ENCODE results near the gene MED23.
A peak's percentile ranks its signal among the peaks of the same experiment; 100 is the strongest.

MED23 gene

GRCh38 chr6:131627724-131628682 lies at the start of gene MED23:
Gene MED23 (minus strand): TSS chr6:131628242. CDS start chr6:131628049, 193 bp downstream.
- Histone ChIP-seq H3K4me3 (ENCODE audit: low read depth in 1 of 2, low read length in 2 of 2) (peak within 1 kb of the TSS; percentile 87 to 92), H3K27me3 (ENCODE audit: control insufficient read depth in 1 of 2, insufficient read depth in 2 of 2, low read length in 2 of 2) (no peaks in the 10 kb centered on the region)

GRCh38 chr6:131673184-131673583 lies 45.1 kb upstream of the MED23 start:
- no peaks in the 10 kb centered on the region for H3K4me1 ChIP-seq (ENCODE audit: insufficient read depth, low read length)
- H3K9me3 ChIP-seq (ENCODE audit: low read length): no peaks in the 10 kb centered on the region
- H3K27ac ChIP-seq (ENCODE audit: low read depth, low read length): no peak overlapping the region
- H3K27me3 ChIP-seq (ENCODE audit: control insufficient read depth in 1 of 2, insufficient read depth in 2 of 2, low read length in 2 of 2): no peaks in the 10 kb centered on the region
- H3K4me3 ChIP-seq (ENCODE audit: low read depth in 1 of 2, low read length in 2 of 2): no peak overlapping the region
- H3K9ac ChIP-seq (ENCODE audit: low read length): no peak overlapping the region
- H3K36me3 ChIP-seq (ENCODE audit: insufficient read depth, low read length): no peaks in the 10 kb centered on the region

More at GRCh38 chr6:131627724-131628682, at the start of gene MED23:
- Histone ChIP-seq H3K27ac (ENCODE audit: low read depth, low read length) (peak within 1 kb of the TSS; percentile 70), H3K4me1 (ENCODE audit: insufficient read depth, low read length) (peaks cover 21% of the 10 kb centered on the region), H3K9ac (ENCODE audit: low read length) (peak within 1 kb of the TSS; percentile 58), H3K36me3 (ENCODE audit: insufficient read depth, low read length) (peaks cover 19% of the 10 kb centered on the region), H3K9me3 (ENCODE audit: low read length) (no peaks in the 10 kb centered on the region)

GRCh38 chr6:131669891-131670290 lies 41.8 kb upstream of the MED23 start:
- Histone ChIP-seq H3K27me3 (ENCODE audit: control insufficient read depth in 1 of 2, insufficient read depth in 2 of 2, low read length in 2 of 2) (no peaks in the 10 kb centered on the region), H3K9ac (ENCODE audit: low read length) (no peak overlapping the region), H3K27ac (ENCODE audit: low read depth, low read length) (no peak overlapping the region), H3K4me3 (ENCODE audit: low read depth in 1 of 2, low read length in 2 of 2) (no peak overlapping the region), H3K9me3 (ENCODE audit: low read length) (no peaks in the 10 kb centered on the region), H3K4me1 (ENCODE audit: insufficient read depth, low read length) (no peaks in the 10 kb centered on the region), H3K36me3 (ENCODE audit: insufficient read depth, low read length) (no peaks in the 10 kb centered on the region)

- Histone ChIP-seq H3K27ac (ENCODE audit: low read depth, low read length) (no peak overlapping the region), H3K27me3 (ENCODE audit: control insufficient read depth in 1 of 2, insufficient read depth in 2 of 2, low read length in 2 of 2) (no peaks in the 10 kb centered on the region)
Observed at GRCh38 chr6:131663578-131664165, 35.6 kb upstream of the MED23 start.

GRCh38 chr6:131660195-131660594 lies 32.2 kb upstream of the MED23 start:
- H3K9me3 ChIP-seq (ENCODE audit: low read length): no peaks in the 10 kb centered on the region
- H3K27ac ChIP-seq (ENCODE audit: low read depth, low read length): no peak overlapping the region
- no peak overlapping the region for H3K4me3 ChIP-seq (ENCODE audit: low read depth in 1 of 2, low read length in 2 of 2)
- no peaks in the 10 kb centered on the region for H3K4me1 ChIP-seq (ENCODE audit: insufficient read depth, low read length)
- no peaks in the 10 kb centered on the region for H3K27me3 ChIP-seq (ENCODE audit: control insufficient read depth in 1 of 2, insufficient read depth in 2 of 2, low read length in 2 of 2)
- no peaks in the 10 kb centered on the region for H3K36me3 ChIP-seq (ENCODE audit: insufficient read depth, low read length)
- no peak overlapping the region for H3K9ac ChIP-seq (ENCODE audit: low read length)

More at GRCh38 chr6:131663578-131664165, 35.6 kb upstream of the MED23 start:
- Histone ChIP-seq H3K4me3 (ENCODE audit: low read depth in 1 of 2, low read length in 2 of 2) (no peak overlapping the region), H3K36me3 (ENCODE audit: insufficient read depth, low read length) (no peaks in the 10 kb centered on the region), H3K4me1 (ENCODE audit: insufficient read depth, low read length) (no peaks in the 10 kb centered on the region), H3K9me3 (ENCODE audit: low read length) (no peaks in the 10 kb centered on the region), H3K9ac (ENCODE audit: low read length) (no peak overlapping the region)

- Histone ChIP-seq H3K4me1 (ENCODE audit: insufficient read depth, low read length) (no peaks in the 10 kb centered on the region), H3K9me3 (ENCODE audit: low read length) (no peaks in the 10 kb centered on the region), H3K27ac (ENCODE audit: low read depth, low read length) (no peak overlapping the region), H3K9ac (ENCODE audit: low read length) (no peak overlapping the region), H3K27me3 (ENCODE audit: control insufficient read depth in 1 of 2, insufficient read depth in 2 of 2, low read length in 2 of 2) (no peaks in the 10 kb centered on the region), H3K4me3 (ENCODE audit: low read depth in 1 of 2, low read length in 2 of 2) (no peak overlapping the region), H3K36me3 (ENCODE audit: insufficient read depth, low read length) (no peaks in the 10 kb centered on the region)
Observed at GRCh38 chr6:131658287-131658686, 30.2 kb upstream of the MED23 start.

- Histone ChIP-seq H3K4me3 (ENCODE audit: low read depth in 1 of 2, low read length in 2 of 2) (no peak overlapping the region), H3K9ac (ENCODE audit: low read length) (no peak overlapping the region), H3K9me3 (ENCODE audit: low read length) (no peaks in the 10 kb centered on the region), H3K4me1 (ENCODE audit: insufficient read depth, low read length) (no peaks in the 10 kb centered on the region), H3K27me3 (ENCODE audit: control insufficient read depth in 1 of 2, insufficient read depth in 2 of 2, low read length in 2 of 2) (no peaks in the 10 kb centered on the region), H3K27ac (ENCODE audit: low read depth, low read length) (no peak overlapping the region), H3K36me3 (ENCODE audit: insufficient read depth, low read length) (no peaks in the 10 kb centered on the region)
Observed at GRCh38 chr6:131657630-131658111, 29.6 kb upstream of the MED23 start.

GRCh38 chr6:131657222-131657621 lies 29.2 kb upstream of the MED23 start:
- H3K4me3 ChIP-seq (ENCODE audit: low read depth in 1 of 2, low read length in 2 of 2): no peak overlapping the region
- H3K9ac ChIP-seq (ENCODE audit: low read length): no peak overlapping the region
- H3K4me1 ChIP-seq (ENCODE audit: insufficient read depth, low read length): no peaks in the 10 kb centered on the region
- no peaks in the 10 kb centered on the region for H3K36me3 ChIP-seq (ENCODE audit: insufficient read depth, low read length)
- no peaks in the 10 kb centered on the region for H3K27me3 ChIP-seq (ENCODE audit: control insufficient read depth in 1 of 2, insufficient read depth in 2 of 2, low read length in 2 of 2)
- H3K9me3 ChIP-seq (ENCODE audit: low read length): no peaks in the 10 kb centered on the region
- no peak overlapping the region for H3K27ac ChIP-seq (ENCODE audit: low read depth, low read length)

- no peak overlapping the region for H3K9ac ChIP-seq (ENCODE audit: low read length)
- no peaks in the 10 kb centered on the region for H3K36me3 ChIP-seq (ENCODE audit: insufficient read depth, low read length)
- no peaks in the 10 kb centered on the region for H3K9me3 ChIP-seq (ENCODE audit: low read length)
- no peak overlapping the region for H3K27ac ChIP-seq (ENCODE audit: low read depth, low read length)
- H3K4me1 ChIP-seq (ENCODE audit: insufficient read depth, low read length): no peaks in the 10 kb centered on the region
- no peak overlapping the region for H3K4me3 ChIP-seq (ENCODE audit: low read depth in 1 of 2, low read length in 2 of 2)
- H3K27me3 ChIP-seq (ENCODE audit: control insufficient read depth in 1 of 2, insufficient read depth in 2 of 2, low read length in 2 of 2): no peaks in the 10 kb centered on the region
Observed at GRCh38 chr6:131656667-131657066, 28.6 kb upstream of the MED23 start.

GRCh38 chr6:131655951-131656350 lies 27.9 kb upstream of the MED23 start:
- H3K9ac ChIP-seq (ENCODE audit: low read length): no peak overlapping the region
- H3K9me3 ChIP-seq (ENCODE audit: low read length): no peaks in the 10 kb centered on the region
- no peaks in the 10 kb centered on the region for H3K36me3 ChIP-seq (ENCODE audit: insufficient read depth, low read length)
- H3K4me3 ChIP-seq (ENCODE audit: low read depth in 1 of 2, low read length in 2 of 2): no peak overlapping the region
- H3K27me3 ChIP-seq (ENCODE audit: control insufficient read depth in 1 of 2, insufficient read depth in 2 of 2, low read length in 2 of 2): no peaks in the 10 kb centered on the region
- H3K4me1 ChIP-seq (ENCODE audit: insufficient read depth, low read length): no peaks in the 10 kb centered on the region
- no peak overlapping the region for H3K27ac ChIP-seq (ENCODE audit: low read depth, low read length)

GRCh38 chr6:131655387-131655786 lies 27.3 kb upstream of the MED23 start:
- no peak overlapping the region for H3K4me3 ChIP-seq (ENCODE audit: low read depth in 1 of 2, low read length in 2 of 2)

More at GRCh38 chr6:131655387-131655786, 27.3 kb upstream of the MED23 start:
- Histone ChIP-seq H3K9me3 (ENCODE audit: low read length) (no peaks in the 10 kb centered on the region), H3K27ac (ENCODE audit: low read depth, low read length) (no peak overlapping the region), H3K36me3 (ENCODE audit: insufficient read depth, low read length) (no peaks in the 10 kb centered on the region), H3K27me3 (ENCODE audit: control insufficient read depth in 1 of 2, insufficient read depth in 2 of 2, low read length in 2 of 2) (no peaks in the 10 kb centered on the region), H3K9ac (ENCODE audit: low read length) (no peak overlapping the region), H3K4me1 (ENCODE audit: insufficient read depth, low read length) (no peaks in the 10 kb centered on the region)
